ENCODE results near the gene KIAA0513. TPM values are rescaled to one million over a fixed set of nuclear protein-coding genes. Genes with fewer than 3 reads are reported as not detected.

The KIAA0513 gene
- total and polyA plus RNA-seq, 2 donors (not counting 3 experiments of a cell fraction or from before 2014, with no cell fraction given): 1.8 to 4.3 TPM

DNA sequence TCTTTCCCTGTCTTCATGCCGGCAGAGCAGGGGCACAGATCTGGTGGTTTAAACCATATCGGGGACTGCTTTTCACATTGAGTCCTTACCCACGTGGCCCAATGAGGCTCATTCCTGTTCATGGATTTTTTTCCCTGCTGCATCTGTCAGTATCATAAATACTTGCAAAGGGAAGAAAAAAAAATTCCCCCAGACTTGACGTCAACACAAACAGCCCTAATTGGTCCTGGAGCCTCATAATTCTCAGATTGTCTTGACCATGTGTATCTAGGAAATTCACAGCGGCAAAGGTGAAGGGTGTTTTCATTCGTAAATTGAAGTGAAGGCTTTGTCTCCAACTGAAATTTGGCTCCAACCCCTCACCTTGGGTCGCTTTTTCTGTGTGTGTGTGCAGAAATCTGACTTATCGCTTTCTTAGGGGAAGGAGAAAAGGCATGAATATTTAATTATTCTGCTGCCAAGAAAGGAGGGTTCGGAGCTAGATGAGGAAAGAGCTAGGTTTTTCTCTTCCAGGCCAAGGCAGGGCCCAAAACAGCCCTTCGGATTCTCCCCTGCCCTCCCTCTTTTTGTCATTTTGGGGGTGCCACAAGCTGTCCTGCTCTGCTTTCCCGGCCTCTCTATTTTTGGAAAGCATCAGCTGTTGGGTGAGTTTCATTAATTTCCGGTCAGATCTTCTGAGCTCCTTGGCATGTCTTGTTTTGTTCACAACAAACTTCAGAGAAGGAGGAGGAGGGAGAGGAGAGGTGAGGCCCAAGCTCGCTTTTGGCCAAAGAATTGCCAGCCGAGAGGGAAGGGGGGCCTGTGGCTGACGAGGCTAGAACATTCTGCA, 102.5 kb downstream of the KIAA0513 start:
- Histone ChIP-seq H3K4me1 (ENCODE audit: control insufficient read depth, extremely low read depth, insufficient read depth, low read length) (peaks cover 22% of the 10 kb centered on the region), H3K9me1 (replicated peaks; ENCODE audit: control insufficient read depth, extremely low read depth, insufficient read depth, low read length) (no peaks in the 10 kb centered on the region), H4K20me1 (replicated peaks; ENCODE audit: control insufficient read depth, extremely low read depth, insufficient read depth, low read length) (no peaks in the 10 kb centered on the region), H3K4me2 (ENCODE audit: insufficient read depth, low read length) (no peak overlapping the region), H3K27me3 (ENCODE audit: control insufficient read depth in 2 of 2, insufficient read depth in 2 of 2, low read length in 2 of 2) (no peaks in the 10 kb centered on the region), H3K9ac (replicated peaks; ENCODE audit: extremely low read depth, insufficient read depth, low read length) (no peak overlapping the region), H3K27ac (ENCODE audit: insufficient read depth, low read depth, low read length) (no peak overlapping the region), H2AFZ (ENCODE audit: low read depth, low read length) (peak overlapping the region; percentile 17), H3K79me2 (ENCODE audit: control insufficient read depth, insufficient read depth, low read length) (no peaks in the 10 kb centered on the region), H3K9me3 (replicated peaks; ENCODE audit: control insufficient read depth, insufficient read depth, low read length) (no peaks in the 10 kb centered on the region), H3K36me3 (ENCODE audit: control insufficient read depth in 2 of 2, extremely low read depth in 1 of 2, insufficient read depth in 2 of 2, low read length in 2 of 2) (no peaks in the 10 kb centered on the region), H3K4me3 (replicated peaks in 1 of 3; ENCODE audit: insufficient read depth in 1 of 3, low read depth in 1 of 3, low read length in 3 of 3) (no peak overlapping the region)
- intact Hi-C loops (cut with micrococcal nuclease) (no loop called here), dilution Hi-C loops (cut with MboI; ENCODE audit: extremely low pct_ligation_motif_present, low sequenced_read_pairs) (no loop called here)
- ChIA-PET POLR2A (no interaction called here), CTCF (interaction anchor here (1.1 to 1.9 kb wide), 4 partner anchors 15 to 43 kb away, joined by 3 to 10 read pairs (median 6); no protein-coding TSS in a partner anchor)
- TF ChIP-seq GATA2 (IDR thresholded peaks at IDR 0.05; ENCODE audit: insufficient read depth, insufficient read length, low read depth, low read length): no peak
- TF ChIP-seq, protein P1, sequence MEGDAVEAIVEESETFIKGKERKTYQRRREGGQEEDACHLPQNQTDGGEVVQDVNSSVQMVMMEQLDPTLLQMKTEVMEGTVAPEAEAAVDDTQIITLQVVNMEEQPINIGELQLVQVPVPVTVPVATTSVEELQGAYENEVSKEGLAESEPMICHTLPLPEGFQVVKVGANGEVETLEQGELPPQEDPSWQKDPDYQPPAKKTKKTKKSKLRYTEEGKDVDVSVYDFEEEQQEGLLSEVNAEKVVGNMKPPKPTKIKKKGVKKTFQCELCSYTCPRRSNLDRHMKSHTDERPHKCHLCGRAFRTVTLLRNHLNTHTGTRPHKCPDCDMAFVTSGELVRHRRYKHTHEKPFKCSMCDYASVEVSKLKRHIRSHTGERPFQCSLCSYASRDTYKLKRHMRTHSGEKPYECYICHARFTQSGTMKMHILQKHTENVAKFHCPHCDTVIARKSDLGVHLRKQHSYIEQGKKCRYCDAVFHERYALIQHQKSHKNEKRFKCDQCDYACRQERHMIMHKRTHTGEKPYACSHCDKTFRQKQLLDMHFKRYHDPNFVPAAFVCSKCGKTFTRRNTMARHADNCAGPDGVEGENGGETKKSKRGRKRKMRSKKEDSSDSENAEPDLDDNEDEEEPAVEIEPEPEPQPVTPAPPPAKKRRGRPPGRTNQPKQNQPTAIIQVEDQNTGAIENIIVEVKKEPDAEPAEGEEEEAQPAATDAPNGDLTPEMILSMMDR (IDR thresholded peaks at IDR 0.05; ENCODE audit: extremely low read depth in 1 of 2, insufficient read depth in 1 of 2, low read depth in 1 of 2, low read length in 2 of 2): no peak
- TF ChIP-seq JUN (IDR thresholded peaks at IDR 0.05; ENCODE audit: borderline replicate concordance, insufficient read depth, insufficient read length, low read depth): no peak
- TF ChIP-seq, protein P2, sequence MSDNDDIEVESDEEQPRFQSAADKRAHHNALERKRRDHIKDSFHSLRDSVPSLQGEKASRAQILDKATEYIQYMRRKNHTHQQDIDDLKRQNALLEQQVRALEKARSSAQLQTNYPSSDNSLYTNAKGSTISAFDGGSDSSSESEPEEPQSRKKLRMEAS (IDR thresholded peaks at IDR 0.05; ENCODE audit: insufficient read depth, insufficient read length): no peak
- TF ChIP-seq EZH2 (IDR thresholded peaks at IDR 0.05; ENCODE audit: borderline replicate concordance, low read depth, low read length, severe bottlenecking): no peak
- TF ChIP-seq MYC (IDR thresholded peaks at IDR 0.05; ENCODE audit: low read depth, low read length): no peak
- no peak for TF ChIP-seq POLR2A (IDR thresholded peaks at IDR 0.05; ENCODE audit: low read depth, low read length)
- no peak for TF ChIP-seq POLR2AphosphoS5 (IDR thresholded peaks at IDR 0.05; ENCODE audit: insufficient read depth, low read depth, low read length)
- TF ChIP-seq FOS (IDR thresholded peaks at IDR 0.05; ENCODE audit: borderline replicate concordance, insufficient read depth, low read length): no peak
- FAIRE-seq (no peak), DNase-seq (ENCODE audit: low read depth, low spot score) (no peak)
- no TSS peak for BruUV-seq (replicated peaks)

Data from endothelial cell of umbilical vein (primary cell).